SK-N-SH treated with all-trans-retinoic acid at 6 μM for 48 hours (cell line): Measurements from ENCODE around the gene ZNF836.

ENCODE experiments used
- ATAC-seq: fragments of 200-7000 bp; cut with Tn5 transposase; 3 replicates; pipeline ENCODE4 v1.9.1; 2020; ENCODE audit warnings: mild to moderate bottlenecking, moderate library complexity
- BACH2 ChIP-seq: fragments of 250-450 bp; sonication (Bioruptor Pico); IDR thresholded peaks from 2 replicates; pipeline ENCODE4 v1.9.0; 2021; ENCODE audit warnings: mild to moderate bottlenecking, borderline replicate concordance
- CSDC2 ChIP-seq: fragments of 250-450 bp; sonication (Bioruptor Pico); IDR thresholded peaks from 2 replicates; pipeline ENCODE4 v1.5.0; 2020; ENCODE audit warnings: mild to moderate bottlenecking, moderate library complexity
- CSRNP3 ChIP-seq: fragments of 250-450 bp; sonication (Bioruptor Pico); IDR thresholded peaks from 2 replicates; pipeline ENCODE4 v1.5.1; 2021; ENCODE audit warnings: mild to moderate bottlenecking, moderate library complexity
- ESRRG ChIP-seq: fragments of 250-450 bp; sonication (Bioruptor Pico); IDR thresholded peaks from 2 replicates; pipeline ENCODE4 v1.6.1; 2021; ENCODE audit warnings: mild to moderate bottlenecking
- GLIS3 ChIP-seq: fragments of 250-450 bp; sonication (Bioruptor Pico); IDR thresholded peaks from 2 replicates; pipeline ENCODE4 v1.5.0; 2020; ENCODE audit warnings: mild to moderate bottlenecking, moderate library complexity
- OSR1 ChIP-seq: fragments of 250-450 bp; sonication (Bioruptor Pico); IDR thresholded peaks from 2 replicates; pipeline ENCODE4 v1.8.0; 2022; ENCODE audit warnings: moderate library complexity, mild to moderate bottlenecking, inconsistent platforms
- POU6F1 ChIP-seq: fragments of 250-450 bp; sonication (Bioruptor Pico); IDR thresholded peaks from 2 replicates; pipeline ENCODE4 v1.8.0; 2021; ENCODE audit warnings: low read depth, mild to moderate bottlenecking, moderate library complexity, borderline replicate concordance
- PPARA ChIP-seq: fragments of 250-450 bp; sonication (Bioruptor Pico); IDR thresholded peaks from 2 replicates; pipeline ENCODE4 v1.5.0; 2020; ENCODE audit warnings: mild to moderate bottlenecking, borderline replicate concordance
- RARB ChIP-seq: fragments of 250-450 bp; sonication (Bioruptor Pico); IDR thresholded peaks from 2 replicates; pipeline ENCODE4 v1.8.0; 2021; ENCODE audit warnings: mild to moderate bottlenecking, moderate library complexity
- SNAI2 ChIP-seq: fragments of 250-450 bp; sonication (Bioruptor Pico); IDR thresholded peaks from 2 replicates; pipeline ENCODE4 v1.5.0; 2020; ENCODE audit warnings: mild to moderate bottlenecking, moderate library complexity
- TCF4 ChIP-seq: fragments of 250-450 bp; sonication (Bioruptor Pico); IDR thresholded peaks from 2 replicates; pipeline ENCODE4 v1.8.0; 2021; ENCODE audit warnings: mild to moderate bottlenecking, moderate library complexity, borderline replicate concordance
- ZC3H10 ChIP-seq: fragments of 250-450 bp; sonication (Bioruptor Pico); IDR thresholded peaks from 2 replicates; pipeline ENCODE4 v1.5.1; 2021; ENCODE audit warnings: mild to moderate bottlenecking, moderate library complexity
- ZFP3 ChIP-seq: fragments of 250-450 bp; sonication (Bioruptor Pico); IDR thresholded peaks from 2 replicates; pipeline ENCODE4 v1.5.0; 2020; ENCODE audit warnings: mild to moderate bottlenecking, moderate library complexity
- ZFP30 ChIP-seq: fragments of 450-650 bp; formaldehyde crosslinking; IDR thresholded peaks from 2 replicates; pipeline ENCODE4 v1.5.0; 2022; ENCODE audit warnings: mild to moderate bottlenecking, moderate library complexity
- ZNF565 ChIP-seq: fragments of 450-650 bp; formaldehyde crosslinking; conservative IDR thresholded peaks from 2 replicates; pipeline ENCODE4 v1.5.0; 2020; ENCODE audit warnings: low read depth, mild to moderate bottlenecking, moderate library complexity
- ZNF8 ChIP-seq: fragments of 450-650 bp; formaldehyde crosslinking; IDR thresholded peaks from 2 replicates; pipeline ENCODE4 v1.5.0; 2020; ENCODE audit warnings: mild to moderate bottlenecking, moderate library complexity
- TF ChIP-seq, protein P1 (sequence below): fragments of 250-450 bp; sonication (Bioruptor Pico); IDR thresholded peaks from 2 replicates; pipeline ENCODE4 v1.5.0; 2020; ENCODE audit warnings: mild to moderate bottlenecking, moderate library complexity
- TF ChIP-seq, protein P2 (sequence below): fragments of 250-450 bp; sonication (Bioruptor Pico); IDR thresholded peaks from 2 replicates; pipeline ENCODE4 v1.8.0; 2020; ENCODE audit warnings: mild to moderate bottlenecking, moderate library complexity, borderline replicate concordance

Gene ZNF836

DNA sequence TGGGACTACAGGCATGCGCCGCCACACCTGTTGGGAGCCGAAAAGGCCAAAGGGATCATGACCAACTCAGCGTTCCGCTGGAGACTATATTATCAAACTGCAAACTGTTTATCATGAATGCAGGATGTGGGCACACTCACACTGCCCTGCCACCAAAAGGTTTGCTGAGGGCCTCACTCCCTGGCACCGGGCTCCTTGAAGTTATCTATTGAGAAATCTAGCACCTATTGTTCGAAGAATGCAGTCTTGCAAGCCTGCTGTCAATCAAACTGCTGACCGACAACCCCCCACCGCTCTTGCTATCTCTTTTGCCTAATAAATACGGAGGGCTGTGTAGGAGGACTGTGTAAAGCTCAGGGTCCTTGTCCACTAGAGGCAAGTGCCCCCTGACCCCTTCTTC lies 5.2 kb upstream of the ZNF836 start:
- ATAC-seq: no peak
- TF ChIP-seq POU6F1 (CRISPR knock-in tag) (no peak), TCF4 (CRISPR knock-in tag) (no peak), BACH2 (CRISPR knock-in tag) (no peak), OSR1 (CRISPR knock-in tag) (no peak), CSRNP3 (CRISPR knock-in tag) (no peak), ESRRG (CRISPR knock-in tag) (no peak), ZNF565 (no peak), PPARA (CRISPR knock-in tag) (no peak), GLIS3 (no peak), ZFP30 (CRISPR knock-in tag) (no peak), SNAI2 (no peak), RARB (CRISPR knock-in tag) (no peak), CSDC2 (CRISPR knock-in tag) (no peak), ZNF8 (CRISPR knock-in tag) (no peak), ZFP3 (CRISPR knock-in tag) (no peak)
- TF ChIP-seq, protein P1, sequence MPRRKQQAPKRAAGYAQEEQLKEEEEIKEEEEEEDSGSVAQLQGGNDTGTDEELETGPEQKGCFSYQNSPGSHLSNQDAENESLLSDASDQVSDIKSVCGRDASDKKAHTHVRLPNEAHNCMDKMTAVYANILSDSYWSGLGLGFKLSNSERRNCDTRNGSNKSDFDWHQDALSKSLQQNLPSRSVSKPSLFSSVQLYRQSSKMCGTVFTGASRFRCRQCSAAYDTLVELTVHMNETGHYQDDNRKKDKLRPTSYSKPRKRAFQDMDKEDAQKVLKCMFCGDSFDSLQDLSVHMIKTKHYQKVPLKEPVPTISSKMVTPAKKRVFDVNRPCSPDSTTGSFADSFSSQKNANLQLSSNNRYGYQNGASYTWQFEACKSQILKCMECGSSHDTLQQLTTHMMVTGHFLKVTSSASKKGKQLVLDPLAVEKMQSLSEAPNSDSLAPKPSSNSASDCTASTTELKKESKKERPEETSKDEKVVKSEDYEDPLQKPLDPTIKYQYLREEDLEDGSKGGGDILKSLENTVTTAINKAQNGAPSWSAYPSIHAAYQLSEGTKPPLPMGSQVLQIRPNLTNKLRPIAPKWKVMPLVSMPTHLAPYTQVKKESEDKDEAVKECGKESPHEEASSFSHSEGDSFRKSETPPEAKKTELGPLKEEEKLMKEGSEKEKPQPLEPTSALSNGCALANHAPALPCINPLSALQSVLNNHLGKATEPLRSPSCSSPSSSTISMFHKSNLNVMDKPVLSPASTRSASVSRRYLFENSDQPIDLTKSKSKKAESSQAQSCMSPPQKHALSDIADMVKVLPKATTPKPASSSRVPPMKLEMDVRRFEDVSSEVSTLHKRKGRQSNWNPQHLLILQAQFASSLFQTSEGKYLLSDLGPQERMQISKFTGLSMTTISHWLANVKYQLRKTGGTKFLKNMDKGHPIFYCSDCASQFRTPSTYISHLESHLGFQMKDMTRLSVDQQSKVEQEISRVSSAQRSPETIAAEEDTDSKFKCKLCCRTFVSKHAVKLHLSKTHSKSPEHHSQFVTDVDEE (CRISPR knock-in tag): no peak
- TF ChIP-seq, protein P2, sequence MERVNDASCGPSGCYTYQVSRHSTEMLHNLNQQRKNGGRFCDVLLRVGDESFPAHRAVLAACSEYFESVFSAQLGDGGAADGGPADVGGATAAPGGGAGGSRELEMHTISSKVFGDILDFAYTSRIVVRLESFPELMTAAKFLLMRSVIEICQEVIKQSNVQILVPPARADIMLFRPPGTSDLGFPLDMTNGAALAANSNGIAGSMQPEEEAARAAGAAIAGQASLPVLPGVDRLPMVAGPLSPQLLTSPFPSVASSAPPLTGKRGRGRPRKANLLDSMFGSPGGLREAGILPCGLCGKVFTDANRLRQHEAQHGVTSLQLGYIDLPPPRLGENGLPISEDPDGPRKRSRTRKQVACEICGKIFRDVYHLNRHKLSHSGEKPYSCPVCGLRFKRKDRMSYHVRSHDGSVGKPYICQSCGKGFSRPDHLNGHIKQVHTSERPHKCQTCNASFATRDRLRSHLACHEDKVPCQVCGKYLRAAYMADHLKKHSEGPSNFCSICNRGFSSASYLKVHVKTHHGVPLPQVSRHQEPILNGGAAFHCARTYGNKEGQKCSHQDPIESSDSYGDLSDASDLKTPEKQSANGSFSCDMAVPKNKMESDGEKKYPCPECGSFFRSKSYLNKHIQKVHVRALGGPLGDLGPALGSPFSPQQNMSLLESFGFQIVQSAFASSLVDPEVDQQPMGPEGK (CRISPR knock-in tag): no peak
- TF ChIP-seq, all 23 proteins: peak for 0

DNA sequence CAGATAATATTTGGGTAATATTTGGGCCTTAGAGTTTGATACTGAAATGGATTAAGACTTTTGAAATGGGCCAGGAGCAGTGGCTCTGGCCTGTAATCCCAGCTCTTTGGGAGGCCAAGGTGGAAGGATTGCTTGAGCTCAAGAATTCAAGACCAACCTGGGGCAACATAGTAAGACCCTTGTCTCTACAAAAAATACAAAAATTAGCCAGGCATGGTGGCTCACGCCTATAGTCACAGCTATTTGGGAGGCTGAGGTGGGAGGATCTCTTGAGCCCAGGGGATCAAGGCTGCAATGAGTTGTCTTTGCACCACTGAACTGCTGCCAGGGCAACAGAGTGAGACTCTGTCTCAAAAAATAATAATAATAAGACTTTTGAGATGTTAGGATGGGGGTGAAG lies 926 bp upstream of the ZNF836 start:
- TF ChIP-seq ZNF565: no peak
- no peak for TF ChIP-seq CSDC2 (CRISPR knock-in tag)
- no peak for TF ChIP-seq ZFP3 (CRISPR knock-in tag)
- no peak for TF ChIP-seq CSRNP3 (CRISPR knock-in tag)
- no peak for TF ChIP-seq SNAI2
- no peak for TF ChIP-seq ESRRG (CRISPR knock-in tag)
- no peak for TF ChIP-seq POU6F1 (CRISPR knock-in tag)
- no peak for TF ChIP-seq PPARA (CRISPR knock-in tag)
- no peak for TF ChIP-seq OSR1 (CRISPR knock-in tag)
- ATAC-seq: no peak

DNA sequence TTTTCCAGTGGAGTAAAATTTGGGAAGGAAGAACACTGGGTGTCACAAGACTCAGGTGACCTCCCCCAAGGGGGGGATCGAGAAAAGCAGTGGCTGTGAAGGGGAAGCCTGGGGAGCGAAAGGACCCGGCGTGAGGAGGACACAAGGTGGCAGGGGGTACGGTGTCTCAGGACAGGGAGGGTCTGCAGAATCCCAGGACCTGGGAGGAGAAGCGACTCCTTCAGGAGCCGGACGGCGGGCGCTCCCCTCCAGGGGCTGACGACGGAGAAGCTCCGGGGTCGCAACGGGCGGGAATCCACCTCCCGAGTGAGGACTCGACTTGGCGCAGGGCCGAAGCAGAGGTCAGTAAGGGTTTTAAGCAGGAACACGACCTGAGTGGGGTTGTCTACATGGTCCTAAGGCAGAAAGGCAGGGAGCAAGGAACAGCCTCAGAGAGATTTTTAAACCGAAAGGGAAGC lies 529 bp downstream of the ZNF836 start:
- TF ChIP-seq ZC3H10 (CRISPR knock-in tag): no peak
- TF ChIP-seq ZNF565: no peak
- TF ChIP-seq, protein P2 (CRISPR knock-in tag): no peak
- no peak for TF ChIP-seq GLIS3
- TF ChIP-seq BACH2 (CRISPR knock-in tag): no peak
- peak; percentile 73 for ATAC-seq
